TTC549 (cell line): ENCODE results near the gene SEC14L5.

Source experiments
- FAIRE-seq: peaks from 2 replicates; lab custom pipeline; 2012; peaks lifted over from hg19 to GRCh38; lab: Jason Lieb, UNC

SEC14L5 gene

GRCh38 chr16:4987580-4988374, 29.6 kb downstream of the SEC14L5 start:
- FAIRE-seq, result no peak

GRCh38 chr16:4988647-4989046, 30.5 kb downstream of the SEC14L5 start:
- FAIRE-seq, result no peak

- FAIRE-seq, result no peak
Measured at GRCh38 chr16:4989391-4990006, 31.4 kb downstream of the SEC14L5 start.

DNA sequence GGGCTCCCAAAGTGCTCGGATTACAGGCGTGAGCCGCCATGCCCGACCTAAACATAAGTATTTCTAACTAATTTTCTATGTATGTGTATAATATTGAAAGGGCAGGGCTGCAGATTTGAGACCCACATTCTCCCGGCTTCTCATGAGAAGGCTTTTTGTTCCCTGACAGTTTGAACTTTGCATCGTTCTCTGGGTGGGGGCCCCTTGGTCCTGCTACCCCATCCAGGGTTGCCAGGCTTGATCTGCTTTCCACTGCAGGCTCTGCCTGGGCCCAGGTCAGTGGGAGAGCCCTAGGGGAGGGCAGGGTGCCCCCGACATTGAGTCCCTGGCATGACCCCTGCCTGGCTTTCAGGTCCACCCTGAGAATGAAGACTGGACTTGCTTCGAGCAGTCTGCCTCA, 32.3 kb downstream of the SEC14L5 start:
- no peak for FAIRE-seq

DNA sequence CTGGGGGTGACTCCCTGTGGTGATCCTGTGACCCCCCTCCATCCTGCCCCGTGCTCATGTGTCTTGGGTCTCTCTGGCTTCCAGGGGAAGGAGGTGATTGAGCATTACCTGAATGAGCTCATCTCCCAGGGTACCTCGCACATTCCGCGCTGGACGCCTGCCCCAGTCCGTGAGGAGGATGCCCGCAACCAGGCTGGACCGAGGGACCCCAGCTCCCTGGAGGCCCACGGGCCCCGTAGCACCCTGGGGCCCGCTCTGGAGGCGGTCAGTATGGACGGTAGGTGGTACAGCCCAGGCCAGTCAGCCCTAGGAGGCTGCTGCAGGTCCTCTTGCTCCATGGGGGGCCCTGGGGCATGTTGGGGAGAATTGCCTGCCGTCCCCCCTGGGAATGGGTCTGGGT, 33.6 kb downstream of the SEC14L5 start:
- FAIRE-seq, result no peak

DNA sequence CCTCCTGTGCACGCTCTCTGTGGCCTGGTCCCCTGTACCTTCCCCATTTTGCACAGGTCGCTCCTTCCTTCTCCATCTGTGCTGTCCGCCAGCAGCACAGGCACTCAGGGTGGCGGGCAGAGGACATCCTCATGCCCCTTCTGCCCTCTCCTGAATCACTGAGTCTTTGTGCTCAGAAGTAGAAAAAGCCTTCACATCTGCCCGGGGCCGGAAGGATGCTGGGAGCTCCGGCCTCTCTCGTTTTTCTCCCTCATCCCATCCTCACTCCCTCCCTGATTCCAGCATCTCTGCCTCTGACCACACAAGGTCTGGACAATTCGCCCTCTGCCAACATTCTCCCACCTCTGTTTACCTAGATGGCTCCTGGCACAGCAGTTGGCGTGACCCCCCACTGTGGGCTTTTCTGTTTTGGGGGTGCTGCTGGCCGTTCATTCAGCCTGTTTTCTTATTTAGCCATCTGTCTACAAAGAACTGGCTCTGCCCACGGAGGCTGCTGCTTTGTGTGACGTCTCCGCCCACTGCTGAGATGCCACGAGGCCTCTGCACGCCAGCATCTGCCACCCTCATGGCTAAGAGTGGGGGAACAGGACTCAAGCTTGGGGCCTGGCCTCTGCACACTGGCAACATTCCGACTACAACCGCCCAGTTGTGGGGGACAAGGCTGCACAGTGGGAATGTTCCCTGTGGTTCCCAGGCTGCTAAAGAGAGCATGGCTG, 36.7 kb downstream of the SEC14L5 start:
- FAIRE-seq, result no peak

GRCh38 chr16:5000573-5001001, 42.5 kb downstream of the SEC14L5 start:
- no peak for FAIRE-seq

GRCh38 chr16:5001571-5001970, 43.4 kb downstream of the SEC14L5 start:
- FAIRE-seq, result no peak

DNA sequence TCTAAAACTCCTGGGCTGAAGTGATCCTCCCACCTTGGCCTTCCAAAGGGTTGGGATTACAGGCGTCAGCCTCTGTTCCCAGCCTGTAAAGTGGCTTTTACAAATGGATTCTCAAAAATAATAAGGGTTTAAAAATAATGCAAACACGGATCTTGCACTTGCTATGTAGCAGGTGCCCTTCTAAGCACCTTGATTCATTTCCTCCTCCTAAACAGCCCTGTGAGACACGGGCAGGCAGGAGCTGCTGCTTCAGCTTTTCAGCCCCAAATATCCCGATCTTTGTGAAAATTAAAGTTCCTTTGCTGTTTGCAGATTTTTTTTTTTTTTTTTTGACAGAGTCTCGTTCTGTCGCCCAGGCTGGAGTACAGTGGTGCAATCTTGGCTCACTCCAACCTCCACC, 43.9 kb downstream of the SEC14L5 start:
- FAIRE-seq, result no peak

DNA sequence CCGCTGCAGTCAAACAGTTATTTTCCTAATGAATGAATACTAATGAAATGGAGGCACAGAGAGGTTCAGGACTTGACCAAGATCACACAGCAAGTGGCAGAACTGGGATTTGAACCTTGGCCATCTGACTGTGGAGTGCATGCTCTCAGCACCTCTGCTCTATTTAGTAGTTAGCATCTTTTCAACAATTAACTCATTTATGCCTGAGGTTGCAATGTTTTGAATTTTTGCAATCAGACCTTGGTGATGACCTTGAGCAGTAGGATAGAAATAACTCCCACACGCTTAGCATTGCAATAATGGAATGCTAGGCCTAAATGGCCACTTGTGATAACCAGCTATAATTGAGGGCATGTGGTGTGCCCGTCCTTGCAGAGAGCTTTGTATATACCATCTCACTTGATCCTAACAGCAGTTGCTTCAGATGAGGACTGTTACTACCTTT, 44.6 kb downstream of the SEC14L5 start:
- no peak for FAIRE-seq

DNA sequence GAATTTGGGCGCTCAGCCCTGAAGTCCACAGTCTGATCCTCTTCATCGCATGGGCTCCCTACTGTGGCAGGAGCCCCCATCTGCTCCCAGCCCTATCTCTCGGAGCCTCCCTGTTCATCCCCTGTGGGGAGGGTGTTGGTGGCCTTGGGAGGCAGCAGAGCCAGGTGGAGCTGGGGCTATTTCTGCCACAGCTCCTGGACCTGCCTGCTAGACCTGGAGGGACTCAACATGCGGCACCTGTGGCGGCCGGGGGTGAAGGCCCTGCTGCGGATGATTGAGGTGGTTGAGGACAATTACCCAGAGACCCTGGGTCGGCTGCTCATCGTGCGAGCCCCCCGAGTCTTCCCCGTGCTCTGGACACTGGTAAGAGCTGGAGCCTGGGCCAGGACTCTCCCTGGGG, 45.1 kb downstream of the SEC14L5 start:
- FAIRE-seq, result no peak

- no peak for FAIRE-seq
Measured at GRCh38 chr16:5003828-5004227, 45.7 kb downstream of the SEC14L5 start.

DNA sequence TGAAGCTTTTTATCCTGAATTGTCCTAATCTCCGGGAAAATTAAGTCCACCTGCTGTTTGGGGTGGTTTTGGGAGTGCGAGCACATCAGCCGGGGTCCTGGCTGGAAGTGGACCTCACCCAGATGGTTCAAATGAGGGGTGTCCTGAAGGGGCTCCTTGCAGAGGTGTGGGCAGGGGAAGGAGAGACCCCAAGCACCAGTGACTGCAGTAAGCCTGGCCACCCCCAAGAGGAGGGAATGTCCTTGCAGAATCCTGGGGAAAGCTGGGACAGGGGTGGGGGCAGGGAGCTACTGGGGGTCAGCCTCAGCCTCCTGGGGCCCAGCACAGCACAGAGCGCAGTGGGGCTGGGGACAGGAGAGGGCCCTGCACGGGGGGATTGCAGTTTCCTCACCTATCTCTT, 46.2 kb downstream of the SEC14L5 start:
- FAIRE-seq, result no peak

DNA sequence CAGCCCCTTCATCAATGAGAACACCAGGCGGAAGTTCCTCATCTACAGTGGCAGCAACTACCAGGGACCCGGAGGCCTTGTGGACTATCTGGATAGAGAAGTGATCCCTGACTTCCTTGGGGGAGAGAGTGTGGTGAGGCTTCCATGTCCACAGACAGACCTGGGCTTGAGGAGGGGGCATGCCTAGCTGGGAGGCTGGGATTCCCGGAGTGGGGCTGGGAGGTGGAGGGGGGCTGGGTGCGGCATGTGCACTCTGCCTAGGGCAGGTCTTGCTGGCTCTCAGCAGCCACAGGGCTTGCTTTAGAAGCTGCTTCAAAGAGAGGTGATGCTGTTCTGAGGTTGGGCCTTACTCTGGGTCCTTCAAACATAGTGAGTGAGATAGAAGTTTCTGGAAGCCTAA, 47.8 kb downstream of the SEC14L5 start:
- no peak for FAIRE-seq

DNA sequence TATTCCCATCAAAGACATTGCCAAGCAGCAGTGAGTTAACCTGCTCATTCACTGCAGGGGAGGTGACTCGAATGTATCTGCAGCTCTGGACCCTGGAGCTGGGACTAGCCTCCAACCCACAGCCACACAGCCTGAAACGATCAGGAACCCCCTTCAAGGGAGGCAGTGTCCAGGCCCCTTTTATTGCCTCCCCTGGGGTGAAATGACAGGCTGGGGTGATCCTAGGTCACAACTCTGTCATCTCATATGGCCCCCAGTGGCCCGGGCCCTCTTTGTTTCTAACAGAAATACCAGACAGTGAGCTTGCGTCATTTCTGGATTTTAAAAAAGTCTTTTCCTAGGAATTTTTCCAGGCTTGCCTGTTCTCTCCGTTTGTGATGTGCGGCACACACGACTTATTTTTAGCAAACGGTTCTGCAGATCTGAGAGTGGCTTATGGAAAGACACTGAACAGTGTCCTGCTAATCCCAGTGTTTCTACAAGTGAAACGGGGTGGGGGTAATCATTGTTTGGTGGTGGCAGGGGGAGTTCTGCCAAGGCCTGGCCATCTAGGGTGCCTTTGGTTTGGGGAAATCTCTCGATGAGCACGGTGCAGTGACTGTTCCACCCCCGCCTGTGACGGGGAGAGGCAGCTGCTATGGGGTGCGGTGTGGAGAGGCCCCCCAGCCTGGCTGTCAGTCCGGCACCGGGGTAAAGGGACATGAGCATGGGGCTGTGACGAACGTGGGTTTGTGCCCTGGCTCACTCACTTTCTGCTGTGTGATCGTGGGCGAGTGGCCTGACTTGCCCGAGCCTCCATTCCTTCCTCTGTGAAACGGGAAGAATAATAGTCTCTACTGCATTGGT, 48.4 kb downstream of the SEC14L5 start:
- FAIRE-seq, result no peak

DNA sequence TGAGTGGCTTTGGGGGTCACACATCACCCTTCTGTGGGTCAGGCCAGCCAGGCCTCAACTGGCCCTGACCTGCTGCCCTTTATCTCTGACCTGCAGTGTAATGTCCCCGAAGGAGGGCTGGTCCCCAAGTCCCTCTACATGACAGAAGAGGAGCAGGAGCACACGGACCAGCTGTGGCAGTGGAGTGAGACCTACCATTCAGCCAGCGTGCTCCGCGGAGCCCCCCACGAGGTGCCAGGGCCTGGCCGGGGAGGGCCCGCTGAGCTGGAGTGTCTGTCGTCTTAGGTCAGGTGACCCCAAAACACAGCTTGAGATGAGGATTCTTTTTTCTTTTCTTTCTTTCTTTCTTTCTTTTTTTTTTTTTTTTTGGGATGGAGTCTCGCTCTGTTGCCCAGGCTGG, 49.1 kb downstream of the SEC14L5 start:
- no peak for FAIRE-seq

DNA sequence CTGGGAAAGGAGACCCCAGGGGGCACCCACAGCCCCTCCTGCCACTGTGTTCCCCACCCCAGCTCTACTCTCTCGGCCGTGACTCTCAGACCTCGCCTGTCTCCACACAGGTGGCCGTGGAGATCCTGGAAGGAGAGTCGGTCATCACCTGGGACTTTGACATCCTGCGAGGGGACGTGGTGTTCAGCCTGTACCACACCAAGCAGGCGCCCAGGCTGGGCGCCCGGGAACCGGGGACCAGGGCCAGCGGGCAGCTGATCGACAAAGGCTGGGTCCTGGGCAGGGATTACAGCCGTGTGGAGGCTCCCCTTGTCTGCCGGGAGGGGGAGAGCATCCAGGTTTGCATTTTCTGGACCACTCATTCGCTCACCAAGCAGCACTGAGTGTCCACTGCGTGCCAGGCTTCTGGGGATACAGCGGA, 50.2 kb downstream of the SEC14L5 start:
- no peak for FAIRE-seq

DNA sequence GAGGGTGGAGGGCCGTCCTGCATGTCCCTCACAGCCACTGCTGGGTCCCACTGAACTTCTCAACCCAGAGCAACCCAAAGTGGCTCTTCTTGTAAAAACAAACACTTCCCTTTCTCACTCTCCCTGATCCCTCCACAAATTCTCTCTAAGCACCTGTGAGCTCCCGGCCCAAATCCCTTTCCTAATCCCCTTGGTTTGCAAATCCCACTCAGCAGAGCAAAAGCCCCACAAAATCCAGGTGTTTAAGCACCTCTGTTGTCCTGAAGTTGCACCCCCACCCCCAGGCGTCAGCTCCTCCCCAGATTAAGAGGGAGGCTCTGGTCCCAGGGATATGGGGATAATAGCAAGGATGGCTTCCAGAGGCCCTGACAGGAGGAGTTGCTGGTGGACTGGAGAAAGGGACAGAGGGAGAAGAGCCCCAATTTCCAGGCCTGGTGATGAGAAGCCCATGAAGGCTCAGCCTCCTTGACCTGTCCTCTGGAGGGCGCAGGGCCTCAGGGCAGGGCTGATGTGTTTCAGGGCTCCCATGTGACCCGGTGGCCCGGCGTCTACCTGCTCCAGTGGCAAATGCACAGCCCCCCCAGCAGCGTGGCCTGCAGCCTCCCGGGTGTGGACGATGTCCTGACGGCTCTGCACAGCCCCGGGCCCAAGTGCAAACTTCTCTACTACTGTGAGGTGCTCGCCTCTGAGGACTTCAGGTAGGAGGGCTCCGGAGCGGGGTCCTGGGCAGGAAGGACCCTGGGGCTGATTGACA, 52.6 kb downstream of the SEC14L5 start:
- no peak for FAIRE-seq

- no peak for FAIRE-seq
Measured at GRCh38 chr16:5011637-5012036, 53.5 kb downstream of the SEC14L5 start.

DNA sequence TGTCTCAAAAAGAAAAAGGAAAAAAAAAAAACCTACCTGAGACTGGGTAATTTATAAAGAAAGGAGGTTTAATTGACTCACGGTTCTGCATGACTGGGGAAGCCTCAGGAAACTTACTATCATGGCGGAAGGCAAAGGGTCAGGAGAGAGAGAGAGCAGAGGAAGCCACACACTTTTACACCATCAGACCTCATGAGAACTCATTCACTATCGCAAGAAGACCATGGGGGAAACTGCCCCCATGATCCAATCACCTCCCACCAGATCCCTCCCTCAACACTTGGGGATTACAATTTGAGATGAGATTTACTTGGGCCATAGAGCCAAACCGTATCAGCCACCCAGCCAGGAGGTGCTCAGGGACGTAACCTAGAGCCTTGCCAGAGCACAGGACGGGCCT, 54.8 kb downstream of the SEC14L5 start:
- no peak for FAIRE-seq

DNA sequence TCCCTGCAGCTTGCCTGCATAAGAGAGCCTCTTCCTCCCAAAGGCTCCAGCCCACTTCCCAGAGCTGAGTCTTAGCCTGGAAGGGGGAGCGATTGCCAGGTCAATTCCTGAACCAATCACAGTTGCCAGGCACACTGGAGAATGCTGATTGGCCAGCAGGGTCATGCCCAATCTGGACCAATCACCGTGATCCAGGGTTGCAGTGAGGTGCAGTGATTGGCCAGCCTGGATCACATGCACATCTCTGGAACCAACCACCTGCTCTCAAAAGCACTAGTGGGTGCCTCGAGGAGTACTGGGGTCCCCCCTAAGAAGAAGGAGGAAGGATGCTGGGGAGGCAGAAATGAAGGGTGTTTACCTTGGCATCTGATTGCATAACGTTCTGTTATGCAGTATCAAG, 57.2 kb downstream of the SEC14L5 start:
- no peak for FAIRE-seq

- FAIRE-seq, result no peak
Measured at GRCh38 chr16:5015887-5016286, 57.8 kb downstream of the SEC14L5 start.
